IPS-NIHi11 (cell line): ENCODE data around the gene COX6B2.

ENCODE experiments used
- DNase-seq: peaks from one replicate; pipeline ENCODE4 v3.0.0; 2012; ENCODE audit warnings: mixed read lengths, low spot score

COX6B2 gene

GRCh38 chr19:55312621-55313512 lies 41.7 kb downstream of the COX6B2 start:
- DNase-seq: peak; percentile 31

DNA sequence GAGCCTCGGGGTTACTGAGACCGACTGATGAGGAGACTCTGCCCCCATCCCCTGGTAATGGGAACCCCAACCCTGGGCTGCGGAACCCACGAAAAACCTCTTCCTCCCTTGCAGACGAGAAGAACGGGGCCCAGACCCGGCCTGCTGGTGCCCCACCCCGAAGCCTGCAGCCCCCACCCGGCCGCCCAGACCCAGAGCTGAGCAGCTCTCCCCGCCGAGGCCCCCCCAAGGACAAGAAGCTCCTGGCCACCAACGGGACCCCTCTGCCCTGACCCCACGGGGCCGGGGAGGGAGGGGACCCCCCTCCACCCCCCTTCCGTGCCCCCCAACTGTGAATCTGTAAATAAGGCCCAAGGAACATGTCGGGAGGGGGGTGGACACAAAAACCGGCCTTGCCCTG lies 42.7 kb downstream of the COX6B2 start:
- DNase-seq: no peak

DNA sequence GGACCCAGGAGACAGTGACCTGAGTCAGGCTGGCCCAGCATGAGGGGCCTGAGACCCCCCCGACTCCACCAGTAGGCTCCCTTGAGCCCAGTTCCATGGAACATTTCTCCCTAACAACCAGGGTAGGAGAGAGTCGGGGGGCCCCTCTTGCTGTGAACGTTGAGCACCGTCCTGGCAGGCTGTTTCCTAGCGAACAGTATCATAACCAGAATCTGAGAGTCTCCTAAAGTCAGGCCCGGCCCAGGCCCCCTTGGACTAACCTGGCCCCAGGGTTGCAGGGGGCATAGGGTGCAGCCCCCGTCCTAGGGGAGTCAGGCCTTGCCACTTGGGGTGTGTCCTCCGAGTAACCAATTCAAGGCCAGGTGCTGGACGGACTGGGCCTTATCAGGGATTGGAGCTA lies 43.1 kb downstream of the COX6B2 start:
- no peak for DNase-seq

DNA sequence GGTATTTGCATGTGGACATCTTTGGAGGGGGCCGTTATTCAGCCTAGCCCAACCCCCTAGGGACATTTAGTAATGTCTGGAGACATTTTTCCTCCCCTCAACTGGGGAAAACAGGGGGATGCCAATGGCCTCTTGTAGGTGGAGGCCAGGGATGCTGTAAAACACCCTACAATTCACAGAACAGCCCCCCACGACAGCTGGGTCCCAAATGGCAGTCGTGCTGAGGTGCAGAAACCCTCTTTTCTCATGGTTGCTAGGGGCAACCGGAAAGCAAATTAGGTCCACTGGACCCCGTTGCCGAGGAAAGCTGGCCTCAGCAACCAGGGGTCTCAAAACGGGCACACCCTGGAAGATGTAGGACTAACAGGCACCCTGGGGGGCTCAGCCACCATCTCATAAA lies 44.0 kb downstream of the COX6B2 start:
- no peak for DNase-seq

DNA sequence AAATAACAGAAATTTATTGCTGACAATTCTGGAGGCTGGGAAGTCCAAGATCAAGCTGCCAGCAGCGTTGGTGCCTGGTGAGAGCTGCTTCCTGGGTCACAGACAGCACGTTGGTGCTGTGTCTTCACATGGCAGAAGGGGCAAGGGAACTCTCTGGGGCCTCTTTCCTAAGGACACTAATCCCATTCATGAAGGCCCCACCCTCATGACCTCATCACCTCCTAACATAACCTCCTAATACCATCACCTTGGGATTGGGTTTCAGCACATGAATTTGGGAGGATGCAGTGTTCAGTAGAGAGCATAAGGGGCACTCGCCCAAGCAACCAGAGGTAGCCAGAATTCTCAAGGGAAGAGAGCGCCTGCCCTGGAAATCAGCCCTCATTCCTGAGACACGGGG lies 45.1 kb downstream of the COX6B2 start:
- DNase-seq: no peak

- DNase-seq: no peak
These were observed 46.2 kb downstream of the COX6B2 start for GRCh38 chr19:55308281-55308680.

GRCh38 chr19:55306712-55307111 lies 47.8 kb downstream of the COX6B2 start:
- no peak for DNase-seq

DNA sequence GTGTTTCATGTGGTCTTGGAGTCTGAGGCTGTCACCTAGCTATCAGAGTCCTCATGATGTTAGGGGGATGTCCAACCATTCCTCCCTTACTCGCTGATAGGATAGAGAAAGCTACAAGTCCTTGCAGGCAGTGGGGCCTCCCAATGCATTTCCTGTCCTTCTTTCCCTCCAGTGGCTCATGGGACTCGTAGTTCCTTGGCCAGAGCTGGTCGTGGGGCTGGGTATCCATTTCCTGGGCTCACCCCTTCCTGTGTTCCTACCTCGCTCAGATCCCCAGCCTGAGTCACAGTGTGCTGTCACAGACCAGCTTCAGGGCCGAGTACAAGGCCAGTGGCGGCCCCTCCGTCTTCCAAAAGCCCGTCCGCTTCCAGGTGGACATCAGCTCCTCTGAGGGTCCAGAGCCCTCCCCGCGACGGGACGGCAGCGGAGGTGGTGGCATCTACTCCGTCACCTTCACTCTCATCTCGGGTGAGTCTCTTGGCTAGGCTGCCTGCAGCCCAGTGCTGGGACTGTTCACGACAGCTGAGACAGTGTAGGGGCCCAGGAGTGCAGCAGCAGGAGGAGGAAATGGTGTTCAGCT lies 48.4 kb downstream of the COX6B2 start:
- DNase-seq: no peak

DNA sequence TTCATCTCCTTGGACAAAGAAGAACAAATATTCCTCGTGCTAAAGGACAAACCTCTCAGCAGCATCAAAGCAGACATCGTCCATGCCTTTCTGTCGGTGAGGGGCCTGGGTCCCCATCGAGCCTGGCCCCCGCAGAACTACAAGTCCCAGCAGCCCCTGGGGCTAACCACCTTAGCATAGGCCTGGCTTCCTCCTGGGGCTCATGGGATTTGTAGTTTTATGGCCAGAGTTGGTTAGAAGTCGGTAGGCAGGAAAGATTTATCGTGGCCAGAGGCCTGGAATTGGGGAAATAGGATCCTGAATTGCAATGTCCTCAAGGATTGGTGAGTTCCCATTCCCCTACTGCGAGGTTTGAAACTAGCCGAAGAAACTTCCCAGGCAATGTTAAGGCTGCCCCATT lies 49.0 kb downstream of the COX6B2 start:
- peak; percentile 78 for DNase-seq

GRCh38 chr19:55304980-55305379 lies 49.5 kb downstream of the COX6B2 start:
- peak; percentile 72 for DNase-seq

DNA sequence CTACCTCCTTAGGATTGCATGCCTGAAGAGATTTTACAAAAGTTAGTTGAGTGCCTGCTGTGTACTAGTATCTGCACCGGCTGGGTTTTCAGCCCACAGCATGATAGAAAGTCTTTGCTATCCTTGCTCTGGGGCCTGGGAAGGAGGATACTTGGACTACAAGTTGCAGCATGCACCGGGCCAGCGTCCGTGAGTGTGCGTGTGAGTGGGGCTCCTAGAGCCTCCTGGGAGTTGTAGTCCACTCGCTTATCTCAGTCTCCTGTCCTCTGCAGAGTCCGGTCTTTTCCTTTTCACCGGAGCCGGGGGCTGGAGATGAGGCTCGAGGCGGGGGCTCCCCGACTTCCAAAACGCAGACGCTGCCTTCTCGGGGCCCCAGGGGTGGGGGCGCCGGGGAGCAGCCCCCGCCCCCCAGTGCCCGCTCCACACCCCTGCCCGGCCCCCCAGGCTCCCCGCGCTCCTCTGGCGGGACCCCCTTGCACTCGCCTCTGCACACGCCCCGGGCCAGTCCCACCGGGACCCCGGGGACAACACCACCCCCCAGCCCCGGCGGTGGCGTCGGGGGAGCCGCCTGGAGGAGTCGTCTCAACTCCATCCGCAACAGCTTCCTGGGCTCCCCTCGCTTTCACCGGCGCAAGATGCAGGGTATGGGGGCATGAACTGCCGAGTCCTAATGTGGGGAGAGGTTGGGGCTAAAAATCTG lies 50.1 kb downstream of the COX6B2 start:
- DNase-seq: peak; percentile 77

DNA sequence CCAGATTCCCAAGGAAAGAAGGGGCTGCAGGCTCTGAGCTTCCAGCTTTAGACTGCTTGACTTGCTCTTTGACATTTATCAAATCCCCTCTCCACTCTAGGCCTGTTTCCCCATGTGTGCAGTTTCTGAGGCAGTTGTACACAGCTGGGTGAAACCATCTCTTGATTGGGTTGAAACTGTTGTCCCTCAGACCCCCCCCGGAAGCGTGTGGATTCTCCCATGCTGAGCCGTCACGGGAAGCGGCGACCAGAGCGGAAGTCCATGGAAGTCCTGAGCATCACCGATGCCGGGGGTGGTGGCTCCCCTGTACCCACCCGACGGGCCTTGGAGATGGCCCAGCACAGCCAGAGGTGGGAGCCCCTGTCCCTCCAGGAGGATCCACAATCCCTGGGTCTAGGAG lies 51.0 kb downstream of the COX6B2 start:
- DNase-seq: no peak

GRCh38 chr19:55302318-55302703 lies 52.2 kb downstream of the COX6B2 start:
- no peak for DNase-seq

DNA sequence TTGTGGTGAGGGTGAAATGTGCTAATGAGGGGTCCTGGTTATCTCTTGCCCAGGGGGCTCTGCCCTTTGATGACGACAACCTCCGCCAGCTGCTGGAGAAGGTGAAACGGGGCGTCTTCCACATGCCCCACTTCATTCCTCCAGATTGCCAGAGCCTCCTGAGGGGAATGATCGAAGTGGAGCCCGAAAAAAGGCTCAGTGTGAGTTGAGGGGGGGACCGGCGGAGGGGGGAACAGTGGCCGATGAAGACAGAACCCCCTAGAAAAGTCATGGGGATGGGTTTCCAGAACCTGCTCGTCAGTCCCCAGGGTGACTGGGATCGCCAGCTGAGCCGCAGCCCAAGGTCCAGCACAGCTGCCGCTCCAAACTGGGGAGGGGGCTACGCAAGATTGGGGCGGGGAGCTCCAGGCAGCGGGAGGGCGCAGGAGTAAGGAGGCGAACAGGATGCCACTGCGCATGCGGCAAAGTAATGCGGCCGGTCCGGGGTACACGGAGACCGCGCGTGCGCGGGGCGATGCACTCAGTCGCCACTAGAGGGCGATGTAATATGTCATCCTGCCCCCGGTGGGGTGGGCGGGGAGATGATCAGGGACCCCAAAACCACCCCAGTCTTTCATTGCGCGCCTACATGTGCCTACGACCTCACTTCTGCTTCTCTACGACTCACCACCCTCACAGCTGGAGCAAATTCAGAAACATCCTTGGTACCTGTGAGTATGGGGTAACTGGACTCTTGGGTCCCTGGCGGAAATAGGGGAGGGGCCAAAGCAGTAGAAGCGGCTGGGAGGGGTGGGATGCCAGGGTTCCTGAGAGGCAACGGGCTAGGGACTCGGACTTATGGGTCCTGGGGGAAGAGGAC lies 52.8 kb downstream of the COX6B2 start:
- DNase-seq: peak; percentile 100

DNA sequence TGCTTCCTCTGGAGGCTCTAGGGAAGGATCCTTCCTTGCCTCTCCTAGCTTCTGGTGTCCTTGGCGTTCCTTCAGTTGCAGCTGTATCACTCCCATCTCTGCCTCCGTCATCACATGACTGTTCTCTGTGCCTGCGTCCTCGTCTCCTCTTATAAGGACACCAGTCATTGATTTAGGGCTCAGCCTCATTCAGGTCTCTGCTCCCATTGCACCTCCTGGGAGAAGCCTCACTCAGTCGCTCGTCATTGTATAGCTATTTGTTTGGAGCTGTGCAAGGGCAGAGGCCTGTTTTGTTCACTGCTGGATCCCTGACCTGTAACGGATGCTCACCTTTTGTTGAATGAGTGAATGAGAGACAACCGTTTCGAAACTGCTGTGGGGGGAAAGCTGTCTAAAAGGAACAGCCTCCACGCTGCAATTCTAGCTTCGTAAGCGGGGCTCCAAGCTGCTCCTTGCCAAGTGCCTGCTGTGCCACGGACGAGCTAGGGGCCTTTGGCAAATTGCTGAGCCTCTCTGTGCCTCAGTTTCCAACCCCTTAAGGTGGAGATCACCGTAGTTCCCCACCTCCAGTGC lies 53.5 kb downstream of the COX6B2 start:
- no peak for DNase-seq

GRCh38 chr19:55299991-55300390 lies 54.5 kb downstream of the COX6B2 start:
- no peak for DNase-seq
